K562 (cell line): ENCODE results near the gene CCDC167. TPM values are rescaled to one million over a fixed set of nuclear protein-coding genes. Genes with fewer than 3 reads are reported as not detected.

Source experiments
- CBFB ChIP-seq: sonication (generic); formaldehyde crosslinking; IDR thresholded peaks from 2 replicates; pipeline ENCODE4 v1.4.0; 2020; ENCODE audit warnings: mild to moderate bottlenecking, missing genetic modification reagents
- EP300 ChIP-seq: IDR thresholded peaks from 2 replicates; pipeline ENCODE4 v1.6.1; 2012; ENCODE audit warnings: low read length, improper control_type of control experiment
- ESRRB ChIP-seq: fragments of 250-450 bp; sonication (Bioruptor Pico); IDR thresholded peaks from 2 replicates; pipeline ENCODE4 v1.5.0; 2020; ENCODE audit warnings: mild to moderate bottlenecking, moderate library complexity, borderline replicate concordance
- FOXK2 ChIP-seq, 2 experiments: fragments of 450-650 bp; IDR thresholded peaks in 1 of 2; conservative IDR thresholded peaks in 1 of 2; 2 replicates each; pipeline ENCODE4 v1.6.1; 2016; ENCODE audit warnings: low read depth in 2 of 2, mild to moderate bottlenecking in 1 of 2
- GTF2F1 ChIP-seq: IDR thresholded peaks from 2 replicates; pipeline ENCODE4 v1.6.1; 2011; ENCODE audit warnings: low read depth, low read length, improper control_type of control experiment
- MYBL2 ChIP-seq, 2 experiments: fragments of 450-650 bp in 1 of 2; sonication (generic) in 1 of 2; formaldehyde crosslinking in 1 of 2; IDR thresholded peaks; 2 replicates each; pipeline versions ENCODE4 v1.6.1 to v1.8.1; 2017 to 2022; ENCODE audit warnings: borderline replicate concordance in 1 of 2, inconsistent platforms in 1 of 2, low read depth in 1 of 2, mild to moderate bottlenecking in 1 of 2, missing genetic modification reagents in 1 of 2, moderate library complexity in 1 of 2
- TRIM25 ChIP-seq: fragments of 450-650 bp; IDR thresholded peaks from 2 replicates; pipeline ENCODE4 v1.7.0; 2016; ENCODE audit warnings: borderline replicate concordance
- ZFP30 ChIP-seq: fragments of 250-450 bp; sonication (Bioruptor Pico); IDR thresholded peaks from 2 replicates; pipeline ENCODE4 v1.8.0; 2022; ENCODE audit warnings: moderate library complexity, mild to moderate bottlenecking, inconsistent platforms, borderline replicate concordance
- ZNF655 ChIP-seq: fragments of 250-450 bp; sonication (Bioruptor Pico); IDR thresholded peaks from 2 replicates; pipeline ENCODE4 v1.5.0; 2021
- ZNF668 ChIP-seq: fragments of 250-450 bp; sonication (Bioruptor Pico); IDR thresholded peaks from 2 replicates; pipeline ENCODE4 v1.8.0; 2022; ENCODE audit warnings: mild to moderate bottlenecking, inconsistent platforms
- ZNF740 ChIP-seq, 3 experiments: fragments of 200-800 bp in 1 of 3; sonication (Bioruptor generic) in 1 of 3; sonication (generic) in 1 of 3; formaldehyde crosslinking in 1 of 3; IDR thresholded peaks; 2 replicates each; pipeline versions ENCODE4 v1.6.1 to v1.8.0; 2016 to 2022; ENCODE audit warnings: mild to moderate bottlenecking in 2 of 3, missing compliant biosample characterization in 2 of 3, missing genetic modification characterization in 2 of 3, missing genetic modification reagents in 1 of 3
- polyA plus RNA-seq, 8 experiments: library from polyadenylated mRNA; depleted of rRNA in 4 of 8; stranded (reverse) in 5 of 8; unstranded in 3 of 8; fragments of >200 nt; fragmentation: Nextera tagmentation in 2 of 8; fragmentation: Illumina TruSeq in 1 of 8; extraction: Ambion mirVana in 2 of 8; extraction: Trizol in 1 of 8; gene quantifications; 2 replicates each; pipeline versions ENCODE4 v1.2.1 to v1.2.3, GENCODE V29; 2011 to 2014; ENCODE audit warnings: inconsistent platforms in 1 of 8, missing spikeins in 1 of 8
- total RNA-seq, 7 experiments: library from RNA; depleted of rRNA in 6 of 7; stranded (reverse); fragments of >200 nt in 6 of 7; fragmentation: Illumina TruSeq in 2 of 7; extraction: Trizol in 2 of 7; gene quantifications; 2 replicates each; pipeline versions ENCODE4 v1.2.1 to v1.2.3, GENCODE V29; 2011 to 2021; ENCODE audit warnings: low replicate concordance in 1 of 7
- TF ChIP-seq, protein P1 (sequence below): sonication (generic); formaldehyde crosslinking; IDR thresholded peaks from 2 replicates; pipeline ENCODE4 v1.8.1; 2022; ENCODE audit warnings: missing genetic modification reagents
- TF ChIP-seq, protein P2 (sequence below), 2 experiments: fragments of 450-650 bp in 1 of 2; sonication (generic) in 1 of 2; formaldehyde crosslinking in 1 of 2; IDR thresholded peaks in 1 of 2; conservative IDR thresholded peaks in 1 of 2; 2 replicates each; pipeline versions ENCODE4 v1.6.1 to v1.8.1; 2016 to 2023; ENCODE audit warnings: mild to moderate bottlenecking in 2 of 2, moderate library complexity in 2 of 2, inconsistent platforms in 1 of 2, missing genetic modification reagents in 1 of 2
- TF ChIP-seq, protein P3 (sequence below): fragments of 250-450 bp; sonication (Bioruptor Pico); IDR thresholded peaks from 2 replicates; pipeline ENCODE4 v1.4.0; 2020; ENCODE audit warnings: mild to moderate bottlenecking, moderate library complexity

CCDC167 gene
- total and polyA plus RNA-seq, 9 of the 15 experiments (the other 6 are each of a cell fraction or from before 2014, with no cell fraction given), result 26.0 to 114 (median 45.2) TPM

DNA sequence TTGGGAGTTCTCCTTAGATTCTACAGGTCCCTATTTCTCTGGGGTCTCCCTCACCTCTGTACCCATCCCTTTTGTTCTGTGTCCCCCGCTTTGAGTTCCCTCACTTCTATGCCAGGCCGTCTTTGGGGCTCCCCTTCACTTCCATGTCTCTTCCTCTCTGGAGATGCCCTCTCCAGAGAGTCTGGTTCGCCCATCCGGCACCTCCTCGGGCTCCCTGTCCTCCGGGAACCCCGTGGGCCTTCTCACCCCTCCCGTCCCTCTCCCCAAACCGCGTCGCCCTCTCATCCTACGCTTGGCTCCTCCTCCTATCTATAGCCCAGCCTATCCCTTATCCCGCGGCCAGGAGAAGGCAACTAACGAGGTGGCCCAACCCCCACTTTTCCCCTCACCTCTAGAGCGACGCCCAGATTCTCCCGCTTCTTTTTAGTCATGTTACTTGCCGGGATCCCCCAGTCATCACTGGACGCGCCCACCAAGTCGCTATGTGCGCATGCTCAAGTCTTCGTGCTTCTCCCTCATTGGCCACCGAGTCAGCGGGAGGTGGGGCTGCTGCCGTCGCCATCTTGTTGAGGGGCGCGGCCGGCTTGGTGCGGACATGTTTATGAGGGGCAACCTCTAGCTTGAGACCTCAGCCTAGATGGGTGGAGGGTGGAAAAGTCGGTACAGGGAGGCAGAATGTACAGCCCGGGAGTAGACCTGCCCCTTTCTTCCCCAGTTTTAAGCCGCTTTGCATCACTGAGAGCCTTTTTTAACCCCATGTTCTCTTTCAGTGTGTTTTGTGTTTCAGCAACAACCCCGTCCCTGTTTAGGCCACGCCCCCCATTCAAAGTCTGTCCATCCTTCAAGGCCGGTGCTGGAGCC, at the start of gene CCDC167 (continued):
- TF ChIP-seq, protein P1, sequence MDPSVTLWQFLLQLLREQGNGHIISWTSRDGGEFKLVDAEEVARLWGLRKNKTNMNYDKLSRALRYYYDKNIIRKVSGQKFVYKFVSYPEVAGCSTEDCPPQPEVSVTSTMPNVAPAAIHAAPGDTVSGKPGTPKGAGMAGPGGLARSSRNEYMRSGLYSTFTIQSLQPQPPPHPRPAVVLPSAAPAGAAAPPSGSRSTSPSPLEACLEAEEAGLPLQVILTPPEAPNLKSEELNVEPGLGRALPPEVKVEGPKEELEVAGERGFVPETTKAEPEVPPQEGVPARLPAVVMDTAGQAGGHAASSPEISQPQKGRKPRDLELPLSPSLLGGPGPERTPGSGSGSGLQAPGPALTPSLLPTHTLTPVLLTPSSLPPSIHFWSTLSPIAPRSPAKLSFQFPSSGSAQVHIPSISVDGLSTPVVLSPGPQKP (CRISPR knock-in tag), result no peak
- TF ChIP-seq, protein P2, sequence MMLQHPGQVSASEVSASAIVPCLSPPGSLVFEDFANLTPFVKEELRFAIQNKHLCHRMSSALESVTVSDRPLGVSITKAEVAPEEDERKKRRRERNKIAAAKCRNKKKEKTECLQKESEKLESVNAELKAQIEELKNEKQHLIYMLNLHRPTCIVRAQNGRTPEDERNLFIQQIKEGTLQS (IDR thresholded peaks at IDR 0.05), result no peak
- TF ChIP-seq, protein P2 (CRISPR knock-in tag; conservative IDR thresholded peaks at IDR 0.05), result 0 out of 2 replicates have a peak, but pooled peaks have one; percentile 35
- TF ChIP-seq FOXK2 (conservative IDR thresholded peaks at IDR 0.05 in 1 of 2, IDR thresholded peaks at IDR 0.05 in 1 of 2; ENCODE audit: low read depth in 2 of 2), result peak; percentile 87 to 90
- TF ChIP-seq ZNF655, result no peak
- 0 out of 2 replicates have a peak, but pooled peaks have one; percentile 22 for TF ChIP-seq CBFB (CRISPR knock-in tag)
- TF ChIP-seq TRIM25, result no peak
- no peak for TF ChIP-seq MYBL2 (IDR thresholded peaks at IDR 0.05; ENCODE audit: low read depth)
- no peak for TF ChIP-seq MYBL2 (CRISPR knock-in tag; IDR thresholded peaks at IDR 0.05; ENCODE audit: borderline replicate concordance)
- peak; percentile 46; the same call in 1 of the 2 replicates for TF ChIP-seq EP300
- TF ChIP-seq, protein P3, sequence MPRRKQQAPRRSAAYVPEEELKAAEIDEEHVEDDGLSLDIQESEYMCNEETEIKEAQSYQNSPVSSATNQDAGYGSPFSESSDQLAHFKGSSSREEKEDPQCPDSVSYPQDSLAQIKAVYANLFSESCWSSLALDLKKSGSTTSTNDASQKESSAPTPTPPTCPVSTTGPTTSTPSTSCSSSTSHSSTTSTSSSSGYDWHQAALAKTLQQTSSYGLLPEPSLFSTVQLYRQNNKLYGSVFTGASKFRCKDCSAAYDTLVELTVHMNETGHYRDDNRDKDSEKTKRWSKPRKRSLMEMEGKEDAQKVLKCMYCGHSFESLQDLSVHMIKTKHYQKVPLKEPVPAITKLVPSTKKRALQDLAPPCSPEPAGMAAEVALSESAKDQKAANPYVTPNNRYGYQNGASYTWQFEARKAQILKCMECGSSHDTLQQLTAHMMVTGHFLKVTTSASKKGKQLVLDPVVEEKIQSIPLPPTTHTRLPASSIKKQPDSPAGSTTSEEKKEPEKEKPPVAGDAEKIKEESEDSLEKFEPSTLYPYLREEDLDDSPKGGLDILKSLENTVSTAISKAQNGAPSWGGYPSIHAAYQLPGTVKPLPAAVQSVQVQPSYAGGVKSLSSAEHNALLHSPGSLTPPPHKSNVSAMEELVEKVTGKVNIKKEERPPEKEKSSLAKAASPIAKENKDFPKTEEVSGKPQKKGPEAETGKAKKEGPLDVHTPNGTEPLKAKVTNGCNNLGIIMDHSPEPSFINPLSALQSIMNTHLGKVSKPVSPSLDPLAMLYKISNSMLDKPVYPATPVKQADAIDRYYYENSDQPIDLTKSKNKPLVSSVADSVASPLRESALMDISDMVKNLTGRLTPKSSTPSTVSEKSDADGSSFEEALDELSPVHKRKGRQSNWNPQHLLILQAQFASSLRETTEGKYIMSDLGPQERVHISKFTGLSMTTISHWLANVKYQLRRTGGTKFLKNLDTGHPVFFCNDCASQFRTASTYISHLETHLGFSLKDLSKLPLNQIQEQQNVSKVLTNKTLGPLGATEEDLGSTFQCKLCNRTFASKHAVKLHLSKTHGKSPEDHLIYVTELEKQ (CRISPR knock-in tag), result no peak
- 0 out of 2 replicates have a peak, but pooled peaks have one; percentile 29 for TF ChIP-seq GTF2F1
- no peak for TF ChIP-seq ZNF668 (CRISPR knock-in tag)
- no peak for TF ChIP-seq ZNF740 (CRISPR knock-in tag; IDR thresholded peaks at IDR 0.05)
- TF ChIP-seq ZNF740 (tag; IDR thresholded peaks at IDR 0.05), result no peak
- TF ChIP-seq ZFP30 (CRISPR knock-in tag), result no peak
- no peak for TF ChIP-seq ESRRB
